HG03045 (cell line): ENCODE data around the gene KRTAP10-2.

ENCODE experiments used
- ATAC-seq: cut with Tn5 transposase; IDR thresholded peaks from one replicate; pipeline ENCODE4 v1.9.1; 2021; ENCODE audit warnings: mild to moderate bottlenecking, moderate library complexity; ENCODE audit not compliant: unreplicated experiment

Gene KRTAP10-2

GRCh38 chr21:44515359-44516165 is 35.7 kb downstream of the KRTAP10-2 start:
- ATAC-seq = no peak

GRCh38 chr21:44514746-44515358 is 36.5 kb downstream of the KRTAP10-2 start:
- no peak for ATAC-seq

GRCh38 chr21:44514218-44514520 is 37.1 kb downstream of the KRTAP10-2 start:
- no peak for ATAC-seq

GRCh38 chr21:44513389-44514217 is 37.7 kb downstream of the KRTAP10-2 start:
- no peak for ATAC-seq

- ATAC-seq = no peak
These were observed 38.6 kb downstream of the KRTAP10-2 start for GRCh38 chr21:44512496-44513388.

- no peak for ATAC-seq
These were observed 39.4 kb downstream of the KRTAP10-2 start for GRCh38 chr21:44511938-44512275.

GRCh38 chr21:44511219-44511937 is 39.9 kb downstream of the KRTAP10-2 start:
- no peak for ATAC-seq

- ATAC-seq = no peak
These were observed 40.6 kb downstream of the KRTAP10-2 start for GRCh38 chr21:44510508-44511218.

- no peak for ATAC-seq
These were observed 41.2 kb downstream of the KRTAP10-2 start for GRCh38 chr21:44510109-44510507.

- no peak for ATAC-seq
These were observed 41.8 kb downstream of the KRTAP10-2 start for GRCh38 chr21:44509539-44509938.

- ATAC-seq = no peak
These were observed 42.4 kb downstream of the KRTAP10-2 start for GRCh38 chr21:44508711-44509445.

GRCh38 chr21:44508426-44508710 is 42.9 kb downstream of the KRTAP10-2 start:
- no peak for ATAC-seq

GRCh38 chr21:44507673-44508425 is 43.5 kb downstream of the KRTAP10-2 start:
- no peak for ATAC-seq

- no peak for ATAC-seq
These were observed 44.7 kb downstream of the KRTAP10-2 start for GRCh38 chr21:44506279-44507255.

- no peak for ATAC-seq
These were observed 45.5 kb downstream of the KRTAP10-2 start for GRCh38 chr21:44505673-44506278.

GRCh38 chr21:44503901-44504399 is 47.4 kb downstream of the KRTAP10-2 start:
- no peak for ATAC-seq
